Measurements from ENCODE around the gene CSGALNACT2. TPM values are rescaled to one million over a fixed set of nuclear protein-coding genes. Genes with fewer than 3 reads are reported as not detected.

Gene CSGALNACT2
- total and polyA plus RNA-seq, 4 donors: 4.1 to 11.0 (median 6.1) TPM

GRCh38 chr10:43206391-43207235, 68.4 kb downstream of the CSGALNACT2 start:
- 95% methylated on average over 13 of the region's 13 CpGs for WGBS
- H3K27me3 ChIP-seq (ENCODE audit: control insufficient read depth in 4 of 4, insufficient read depth in 4 of 4, low read length in 3 of 4): no peaks in the 10 kb centered on the region
- no peaks in the 10 kb centered on the region for H3K9me3 ChIP-seq (ENCODE audit: control insufficient read depth in 4 of 4, low read length in 3 of 4)
- no peaks in the 10 kb centered on the region for H3K36me3 ChIP-seq (ENCODE audit: control insufficient read depth in 4 of 4, insufficient read depth in 3 of 4, low read depth in 1 of 4, low read length in 3 of 4)
- TF ChIP-seq HNF4A (conservative IDR thresholded peaks at IDR 0.05) (no peak), YY1 (IDR thresholded peaks at IDR 0.05) (no peak), ZBTB33 (IDR thresholded peaks at IDR 0.05) (no peak), ATF3 (IDR thresholded peaks at IDR 0.05) (no peak), CTCF (IDR thresholded peaks at IDR 0.05; ENCODE audit: low read depth, low read length, missing input control) (no peak)
- H3K9ac ChIP-seq (ENCODE audit: low read depth in 1 of 2, low read length in 2 of 2): no peak overlapping the region
- no peak overlapping the region for H3K27ac ChIP-seq (ENCODE audit: low read depth in 1 of 2, low read length in 2 of 2)
- no peak overlapping the region for H3K4me3 ChIP-seq (ENCODE audit: low read depth in 1 of 3, low read length in 3 of 3)
- DNase-seq (ENCODE audit: low spot score): no peak
- H3K4me1 ChIP-seq (ENCODE audit: control insufficient read depth in 4 of 4, insufficient read depth in 4 of 4, low read length in 3 of 4): peaks cover 0 to 4% (median 2%) of the 10 kb centered on the region in 4 donors

- TF ChIP-seq CTCF (IDR thresholded peaks at IDR 0.05; ENCODE audit: low read depth, low read length, missing input control): no peak
- no peak for TF ChIP-seq HNF4A (conservative IDR thresholded peaks at IDR 0.05)
- TF ChIP-seq REST (IDR thresholded peaks at IDR 0.05): no peak
- TF ChIP-seq HNF4G (IDR thresholded peaks at IDR 0.05): no peak
- no peak for TF ChIP-seq EGR1 (IDR thresholded peaks at IDR 0.05; ENCODE audit: low read depth in 2 of 2)
- TF ChIP-seq NR2F2 (IDR thresholded peaks at IDR 0.05): no peak
- no peak for TF ChIP-seq GABPA (IDR thresholded peaks at IDR 0.05 in 1 of 2, conservative IDR thresholded peaks at IDR 0.05 in 1 of 2)
- no peak for TF ChIP-seq ZBTB33 (IDR thresholded peaks at IDR 0.05)
- Histone ChIP-seq H3K36me3 (ENCODE audit: control insufficient read depth in 4 of 4, insufficient read depth in 3 of 4, low read depth in 1 of 4, low read length in 3 of 4) (no peaks in the 10 kb centered on the region), H3K27ac (ENCODE audit: low read depth in 1 of 2, low read length in 2 of 2) (no peak overlapping the region), H3K4me1 (ENCODE audit: control insufficient read depth in 4 of 4, insufficient read depth in 4 of 4, low read length in 3 of 4) (no peaks in the 10 kb centered on the region), H3K9ac (ENCODE audit: low read depth in 1 of 2, low read length in 2 of 2) (no peak overlapping the region), H3K9me3 (ENCODE audit: control insufficient read depth in 4 of 4, low read length in 3 of 4) (no peaks in the 10 kb centered on the region), H3K27me3 (ENCODE audit: control insufficient read depth in 4 of 4, insufficient read depth in 4 of 4, low read length in 3 of 4) (no peaks in the 10 kb centered on the region), H3K4me3 (ENCODE audit: low read depth in 1 of 3, low read length in 3 of 3) (no peak overlapping the region)
- WGBS: 86% methylated on average over 17 of the region's 17 CpGs
- no peak for DNase-seq (ENCODE audit: low spot score)
Observed at GRCh38 chr10:43208147-43209073, 70.2 kb downstream of the CSGALNACT2 start.
